SH-SY5Y (cell line): Measurements from ENCODE around the gene ENO4.

Experiments
- GATA2 ChIP-seq: IDR thresholded peaks from 2 replicates; pipeline ENCODE4 v1.6.1; 2011; ENCODE audit warnings: mild to moderate bottlenecking, low read depth, low read length
- GATA3 ChIP-seq: IDR thresholded peaks from 2 replicates; pipeline ENCODE4 v1.6.1; 2011; ENCODE audit warnings: low read depth, mild to moderate bottlenecking, low read length, moderate library complexity

GRCh38 chr10:116802474-116802873, 46.8 kb upstream of the ENO4 start:
- no peak for TF ChIP-seq GATA3
- no peak for TF ChIP-seq GATA2
